Measurements from ENCODE around the gene SGF29. TPM values are rescaled to one million over a fixed set of nuclear protein-coding genes. Genes with fewer than 3 reads are reported as not detected.

Gene SGF29
- polyA plus RNA-seq, 1 donor (not counting 4 experiments of a cell fraction or from before 2014, with no cell fraction given), result 3.0 TPM

GRCh38 chr16:28548306-28548802 is 5.4 kb upstream of the SGF29 start:
- H3K27me3 ChIP-seq (ENCODE audit: control insufficient read depth, extremely low read depth, insufficient read depth, low read length), result no peaks in the 10 kb centered on the region
- H3K9me3 ChIP-seq (ENCODE audit: control insufficient read depth, low read depth, low read length), result no peaks in the 10 kb centered on the region
- no peak overlapping the region for H3K4me3 ChIP-seq (ENCODE audit: control insufficient read depth in 2 of 3, extremely low read depth in 1 of 3, insufficient read depth in 2 of 3, low read depth in 1 of 3, low read length in 3 of 3)
- no peaks in the 10 kb centered on the region for H4K20me1 ChIP-seq (ENCODE audit: control insufficient read depth, extremely low read depth, insufficient read depth, low read length)
- dilution Hi-C loops (cut with MboI; ENCODE audit: extremely low pct_ligation_motif_present, low sequenced_read_pairs), result no loop called here
- no peak overlapping the region for H3K27ac ChIP-seq (ENCODE audit: control insufficient read depth, insufficient read depth, low read length)
- no peak for TF ChIP-seq EZH2 (IDR thresholded peaks at IDR 0.05; ENCODE audit: low read length)
- TF ChIP-seq CTCF (optimal IDR thresholded peaks at IDR 0.05 in 1 of 3, IDR thresholded peaks at IDR 0.05 in 1 of 3, conservative IDR thresholded peaks at IDR 0.05 in 1 of 3; ENCODE audit: extremely low read depth in 1 of 3, insufficient read depth in 2 of 3, low read length in 3 of 3), result no peak
- no peak overlapping the region for H3K4me2 ChIP-seq (ENCODE audit: control insufficient read depth, extremely low read depth, insufficient read depth, low read depth, low read length)
- H3K36me3 ChIP-seq (ENCODE audit: control insufficient read depth in 2 of 2, extremely low read depth in 1 of 2, insufficient read depth in 2 of 2, low read length in 2 of 2), result no peaks in the 10 kb centered on the region
- H3K9me1 ChIP-seq (ENCODE audit: control insufficient read depth, extremely low read depth, insufficient read depth, low read length), result no peaks in the 10 kb centered on the region
- H3K9ac ChIP-seq (ENCODE audit: control insufficient read depth, extremely low read depth, insufficient read depth, low read length), result no peak overlapping the region
- no peaks in the 10 kb centered on the region for H3K79me2 ChIP-seq (ENCODE audit: control insufficient read depth, insufficient read depth, low read length)
- no peak overlapping the region for H2AFZ ChIP-seq (ENCODE audit: control insufficient read depth, low read length)
- FAIRE-seq (no peak), DNase-seq (ENCODE audit: low read depth, low spot score) (no peak)
- H3K4me1 ChIP-seq (ENCODE audit: control insufficient read depth, extremely low read depth, insufficient read depth, low read length), result no peaks in the 10 kb centered on the region

GRCh38 chr16:28549301-28549899 is 4.3 kb upstream of the SGF29 start:
- H3K27me3 ChIP-seq (ENCODE audit: control insufficient read depth, extremely low read depth, insufficient read depth, low read length), result no peaks in the 10 kb centered on the region
- no peaks in the 10 kb centered on the region for H3K4me1 ChIP-seq (ENCODE audit: control insufficient read depth, extremely low read depth, insufficient read depth, low read length)
- TF ChIP-seq CTCF (optimal IDR thresholded peaks at IDR 0.05 in 1 of 3, IDR thresholded peaks at IDR 0.05 in 1 of 3, conservative IDR thresholded peaks at IDR 0.05 in 1 of 3; ENCODE audit: extremely low read depth in 1 of 3, insufficient read depth in 2 of 3, low read length in 3 of 3) (peak; percentile 40 to 67 (median 45)), EZH2 (IDR thresholded peaks at IDR 0.05; ENCODE audit: low read length) (no peak)
- no peaks in the 10 kb centered on the region for H4K20me1 ChIP-seq (ENCODE audit: control insufficient read depth, extremely low read depth, insufficient read depth, low read length)
- H3K27ac ChIP-seq (ENCODE audit: control insufficient read depth, insufficient read depth, low read length), result no peak overlapping the region
- dilution Hi-C loops (cut with MboI; ENCODE audit: extremely low pct_ligation_motif_present, low sequenced_read_pairs), result no loop called here
- no peaks in the 10 kb centered on the region for H3K36me3 ChIP-seq (ENCODE audit: control insufficient read depth in 2 of 2, extremely low read depth in 1 of 2, insufficient read depth in 2 of 2, low read length in 2 of 2)
- H3K4me3 ChIP-seq (ENCODE audit: control insufficient read depth in 2 of 3, extremely low read depth in 1 of 3, insufficient read depth in 2 of 3, low read depth in 1 of 3, low read length in 3 of 3), result no peak overlapping the region
- H3K9ac ChIP-seq (ENCODE audit: control insufficient read depth, extremely low read depth, insufficient read depth, low read length), result no peak overlapping the region
- DNase-seq (ENCODE audit: low read depth, low spot score), result no peak
- no peak for FAIRE-seq
- H2AFZ ChIP-seq (ENCODE audit: control insufficient read depth, low read length), result no peak overlapping the region
- H3K9me3 ChIP-seq (ENCODE audit: control insufficient read depth, low read depth, low read length), result no peaks in the 10 kb centered on the region
- no peaks in the 10 kb centered on the region for H3K9me1 ChIP-seq (ENCODE audit: control insufficient read depth, extremely low read depth, insufficient read depth, low read length)
- H3K4me2 ChIP-seq (ENCODE audit: control insufficient read depth, extremely low read depth, insufficient read depth, low read depth, low read length), result no peak overlapping the region
- H3K79me2 ChIP-seq (ENCODE audit: control insufficient read depth, insufficient read depth, low read length), result no peaks in the 10 kb centered on the region
